ENCODE measurements around the gene CAST.
A peak's percentile ranks its signal among the peaks of the same experiment; 100 is the strongest.

DNA sequence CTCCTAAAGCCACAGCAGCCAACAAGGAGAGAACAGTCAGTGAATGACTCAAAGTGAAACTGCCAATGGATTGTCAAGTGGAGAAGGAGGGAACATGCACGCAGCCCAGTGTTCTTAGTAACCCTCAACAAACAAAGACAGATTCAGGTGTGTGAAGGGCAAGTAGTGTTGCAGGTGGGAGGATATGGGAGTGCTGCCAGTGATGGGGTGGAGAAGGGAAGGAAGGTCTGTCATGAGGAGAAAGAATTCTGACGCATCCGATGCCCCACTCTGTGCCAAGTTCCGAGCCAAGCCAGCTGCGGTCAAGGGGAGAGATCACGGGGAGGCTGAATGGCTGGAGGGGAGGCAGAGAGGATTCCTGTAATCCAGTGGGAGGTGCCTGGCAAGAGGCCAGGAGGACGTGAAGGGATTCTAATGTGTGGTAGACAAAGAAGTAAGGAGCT lies 56.5 kb downstream of the CAST start:
- TF ChIP-seq CTCF (IDR thresholded peaks at IDR 0.05) (peak in 1 of 6 experiments; percentile 7), POLR2A (IDR thresholded peaks at IDR 0.05) (no peak)

Measured in adrenal gland (tissue), 5 donors.